ENCODE data around the gene PEX14. TPM values are rescaled to one million over a fixed set of nuclear protein-coding genes. Genes with fewer than 3 reads are reported as not detected.
A peak's percentile ranks its signal among the peaks of the same experiment; 100 is the strongest.

Gene PEX14
- total RNA-seq, 4 donors from 2014 or later: 16.3 to 29.7 (median 26.2) TPM

DNA sequence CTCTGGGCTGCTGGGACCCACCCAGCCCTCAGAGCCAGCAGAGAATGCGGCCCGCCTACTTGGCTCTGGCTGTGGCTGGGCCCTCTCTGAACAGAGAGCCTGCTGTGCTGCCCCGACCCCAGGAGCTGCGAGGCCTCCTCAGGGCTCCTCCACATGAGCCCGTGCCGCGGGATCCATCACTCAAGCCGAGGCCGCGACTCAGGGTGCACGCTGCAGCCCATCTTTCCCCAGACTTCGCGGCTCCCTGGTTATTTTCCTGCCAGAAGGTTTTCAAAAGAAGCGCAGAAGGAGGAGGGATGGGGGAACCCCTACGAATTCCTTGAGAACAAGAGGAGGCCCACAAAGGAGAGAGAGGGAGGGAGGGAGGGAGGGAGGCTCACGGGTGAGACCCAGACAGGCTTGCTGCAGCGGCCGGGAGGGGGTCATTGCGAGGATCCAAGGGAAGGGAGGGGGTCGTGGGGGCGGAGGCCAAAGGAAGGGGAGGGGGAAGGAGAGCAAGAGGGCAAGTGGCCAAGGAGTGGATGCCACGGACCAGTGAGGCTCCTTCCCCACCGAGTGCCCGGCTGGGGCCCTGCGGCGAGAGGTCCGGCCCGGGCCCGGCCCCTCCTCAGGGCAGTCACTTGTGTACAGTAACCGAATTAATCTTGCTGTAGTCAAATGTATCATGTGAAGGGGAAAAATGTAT is 174.9 kb downstream of the PEX14 start:
- H3K27me3 ChIP-seq: no peaks in the 10 kb centered on the region
- H3K4me3 ChIP-seq: no peak overlapping the region
- no peak for TF ChIP-seq POLR2A (IDR thresholded peaks at IDR 0.05)
- peaks cover 0 to 92% (median 0%) of the 10 kb centered on the region in 3 donors for H3K36me3 ChIP-seq
- H3K27ac ChIP-seq: peak overlapping the region in 1 of 4 donors; percentile 31
- H3K4me1 ChIP-seq: peaks cover 0 to 13% (median 0%) of the 10 kb centered on the region in 4 donors
- no peak for DNase-seq
- H3K9me3 ChIP-seq: no peaks in the 10 kb centered on the region

DNA sequence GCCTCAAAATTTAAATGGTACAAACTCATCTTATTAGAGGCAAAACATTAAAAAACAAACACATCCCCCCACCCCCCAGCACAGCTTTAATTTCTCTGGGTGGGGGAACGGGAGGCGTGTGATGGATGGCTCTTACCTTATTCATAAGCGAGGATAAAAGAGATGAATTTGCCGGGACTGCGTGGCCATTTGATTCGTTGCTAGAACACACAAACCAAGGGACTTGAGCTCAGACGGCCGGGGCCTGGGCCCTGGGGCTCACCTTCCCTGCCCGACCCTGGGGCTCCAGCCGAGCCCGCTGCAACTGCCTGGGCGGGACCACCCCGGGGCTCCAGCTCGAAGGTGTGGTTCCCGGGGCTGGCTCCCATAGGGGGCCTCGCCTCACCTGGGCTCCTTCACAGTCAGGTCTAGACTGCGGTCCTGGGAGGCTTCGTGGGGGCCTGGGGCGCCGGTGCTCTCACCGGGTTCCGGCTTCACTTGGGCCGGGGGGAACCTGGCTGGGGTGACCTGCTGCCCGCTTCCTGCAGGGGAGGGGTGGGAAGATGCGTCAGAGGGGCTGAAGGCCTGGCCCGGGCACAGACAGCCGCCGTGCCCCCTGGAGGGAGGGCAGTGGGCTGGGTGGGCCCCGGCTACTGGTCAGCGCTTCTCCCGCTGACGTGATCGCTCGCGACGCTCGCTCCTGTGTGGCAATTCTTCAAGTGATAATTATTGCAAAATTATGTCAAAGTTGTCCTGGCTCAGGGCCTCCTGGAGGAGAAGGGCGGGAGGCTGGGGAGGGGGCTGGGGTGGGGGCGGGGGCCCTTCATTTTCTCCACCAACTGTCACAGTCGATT is 176.0 kb downstream of the PEX14 start:
- Histone ChIP-seq H3K4me3 (no peak overlapping the region), H3K9me3 (no peaks in the 10 kb centered on the region), H3K4me1 (peaks cover 0 to 13% (median 0%) of the 10 kb centered on the region in 4 donors), H3K36me3 (peaks cover 0 to 88% (median 0%) of the 10 kb centered on the region in 3 donors), H3K27me3 (no peaks in the 10 kb centered on the region), H3K27ac (peak overlapping the region in 1 of 4 donors; percentile 0)
- DNase-seq: no peak
- TF ChIP-seq POLR2A (IDR thresholded peaks at IDR 0.05) (no peak), CTCF (IDR thresholded peaks at IDR 0.05) (no peak)

- H3K36me3 ChIP-seq: peaks cover 0 to 88% (median 0%) of the 10 kb centered on the region in 3 donors
- H3K4me1 ChIP-seq: peaks cover 0 to 13% (median 0%) of the 10 kb centered on the region in 4 donors
- no peak overlapping the region for H3K27ac ChIP-seq
These were observed 176.6 kb downstream of the PEX14 start for GRCh38 chr1:10651389-10651766.

GRCh38 chr1:10651793-10652192 is 177.0 kb downstream of the PEX14 start:
- Histone ChIP-seq H3K27ac (no peak overlapping the region), H3K4me3 (no peak overlapping the region), H3K4me1 (peaks cover 0 to 13% (median 0%) of the 10 kb centered on the region in 4 donors), H3K27me3 (no peaks in the 10 kb centered on the region), H3K36me3 (peaks cover 0 to 88% (median 0%) of the 10 kb centered on the region in 3 donors), H3K9me3 (no peaks in the 10 kb centered on the region)
- peak in 1 of 3 donors; percentile 67 for DNase-seq
- TF ChIP-seq POLR2A (IDR thresholded peaks at IDR 0.05): no peak
- TF ChIP-seq CTCF (IDR thresholded peaks at IDR 0.05): no peak

More at GRCh38 chr1:10651389-10651766, 176.6 kb downstream of the PEX14 start:
- H3K9me3 ChIP-seq: no peaks in the 10 kb centered on the region
- H3K4me3 ChIP-seq: no peak overlapping the region
- H3K27me3 ChIP-seq: no peaks in the 10 kb centered on the region
- DNase-seq: no peak
- no peak for TF ChIP-seq CTCF (IDR thresholded peaks at IDR 0.05)
- TF ChIP-seq POLR2A (IDR thresholded peaks at IDR 0.05): no peak

DNA sequence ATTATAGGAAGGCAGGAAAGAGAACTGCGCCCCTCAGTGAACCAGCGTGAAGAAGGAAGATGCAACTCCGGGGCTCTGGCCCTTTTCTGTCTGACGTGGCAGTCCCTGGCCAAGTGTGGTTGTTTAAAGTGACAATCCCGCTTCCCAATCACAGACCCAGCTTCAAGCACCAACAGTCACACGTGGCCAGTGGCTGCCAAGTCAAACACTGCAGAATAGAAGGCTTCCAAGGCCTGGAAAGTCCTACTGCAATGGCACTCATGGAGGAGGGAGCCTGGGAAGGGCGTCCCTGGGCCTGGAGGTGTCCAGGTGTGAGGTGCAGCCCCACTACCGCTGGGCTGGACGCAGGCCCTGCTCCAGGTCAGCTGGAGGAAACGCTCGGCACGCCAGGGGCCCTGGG is 177.9 kb downstream of the PEX14 start:
- TF ChIP-seq CTCF (IDR thresholded peaks at IDR 0.05) (no peak), POLR2A (IDR thresholded peaks at IDR 0.05) (no peak)
- peaks cover 0 to 13% (median 0%) of the 10 kb centered on the region in 4 donors for H3K4me1 ChIP-seq
- H3K4me3 ChIP-seq: no peak overlapping the region
- peaks cover 0 to 91% (median 0%) of the 10 kb centered on the region in 3 donors for H3K36me3 ChIP-seq
- DNase-seq: no peak
- H3K27me3 ChIP-seq: no peaks in the 10 kb centered on the region
- no peak overlapping the region for H3K27ac ChIP-seq
- H3K9me3 ChIP-seq: no peaks in the 10 kb centered on the region
